ENCODE measurements around the gene ZNFX1. TPM values are rescaled to one million over a fixed set of nuclear protein-coding genes. Genes with fewer than 3 reads are reported as not detected.

Gene ZNFX1
- total and polyA plus RNA-seq, 10 donors, result 5.8 to 68.9 (median 52.7) TPM

- Histone ChIP-seq H3K36me3 (peaks cover 25 to 100% (median 96%) of the 10 kb centered on the region in 6 donors), H3K9me3 (peaks cover 15 to 92% (median 87%) of the 10 kb centered on the region in 8 donors), H3K4me3 (peak overlapping the region in 3 of 8 donors; percentile 63 to 88 (median 80)), H3K4me1 (peaks cover 11 to 97% (median 56%) of the 10 kb centered on the region in 6 donors), H3K27me3 (replicated peaks in 1 of 7) (no peaks in the 10 kb centered on the region), H3K27ac (peak overlapping the region in 3 of 8 donors; percentile 97 to 99 (median 97))
- no peak for DNase-seq
- TF ChIP-seq POLR2AphosphoS5 (IDR thresholded peaks at IDR 0.05) (no peak), POLR2A (IDR thresholded peaks at IDR 0.05) (no peak), CTCF (IDR thresholded peaks at IDR 0.05 in 8 of 11, conservative IDR thresholded peaks at IDR 0.05 in 3 of 11) (no peak)
- WGBS, 5 donors, result 69 to 89% (median 81%) methylated on average over 3 of the region's 3 CpGs
- intact Hi-C loops (cut with DNase I; ENCODE audit: low total_unique reads), result no loop called here
Observed at GRCh38 chr20:49283703-49284625, 6.1 kb upstream of the ZNFX1 start.

GRCh38 chr20:49283176-49283702 lies 5.4 kb upstream of the ZNFX1 start:
- TF ChIP-seq CTCF (IDR thresholded peaks at IDR 0.05 in 8 of 11, conservative IDR thresholded peaks at IDR 0.05 in 3 of 11), result no peak
- TF ChIP-seq POLR2AphosphoS5 (IDR thresholded peaks at IDR 0.05), result no peak
- TF ChIP-seq POLR2A (IDR thresholded peaks at IDR 0.05), result no peak
- DNase-seq, result no peak
- Histone ChIP-seq H3K4me3 (peak overlapping the region in 3 of 8 donors; percentile 63 to 88 (median 80)), H3K4me1 (peaks cover 11 to 94% (median 57%) of the 10 kb centered on the region in 6 donors), H3K9me3 (peaks cover 15 to 87% (median 82%) of the 10 kb centered on the region in 8 donors), H3K36me3 (peaks cover 20 to 94% (median 88%) of the 10 kb centered on the region in 6 donors), H3K27me3 (replicated peaks in 1 of 7) (no peaks in the 10 kb centered on the region), H3K27ac (peak overlapping the region in 3 of 8 donors; percentile 97 to 99 (median 97))
- intact Hi-C loops (cut with DNase I; ENCODE audit: low total_unique reads), result no loop called here
- WGBS, 5 donors, result 77 to 91% (median 80%) methylated on average over 9 of the region's 9 CpGs

- Histone ChIP-seq H3K36me3 (peaks cover 18 to 88% (median 83%) of the 10 kb centered on the region in 6 donors), H3K9me3 (peaks cover 15 to 81% (median 77%) of the 10 kb centered on the region in 8 donors), H3K4me3 (peak overlapping the region in 3 of 8 donors; percentile 63 to 88 (median 80)), H3K27ac (peak overlapping the region in 4 of 8 donors; percentile 97 to 99 (median 98)), H3K4me1 (peaks cover 11 to 89% (median 56%) of the 10 kb centered on the region in 6 donors), H3K27me3 (replicated peaks in 1 of 7) (no peaks in the 10 kb centered on the region)
- 68 to 83% (median 78%) methylated on average over 20 of the region's 20 CpGs for WGBS, 5 donors
- no peak for DNase-seq
- intact Hi-C loops (cut with DNase I; ENCODE audit: low total_unique reads), result no loop called here
- no peak for TF ChIP-seq POLR2AphosphoS5 (IDR thresholded peaks at IDR 0.05)
- TF ChIP-seq POLR2A (IDR thresholded peaks at IDR 0.05), result no peak
- no peak for TF ChIP-seq CTCF (IDR thresholded peaks at IDR 0.05 in 8 of 11, conservative IDR thresholded peaks at IDR 0.05 in 3 of 11)
Observed at GRCh38 chr20:49282584-49283171, 4.8 kb upstream of the ZNFX1 start.

All from spleen (tissue), 11 donors.